Measurements from ENCODE around the gene REXO1. TPM values are rescaled to one million over a fixed set of nuclear protein-coding genes. Genes with fewer than 3 reads are reported as not detected.
"Not testable (repeated sequence)": the region's sequence is repeated elsewhere in the genome, so short reads cannot be mapped to it uniquely, and the experiment has no call there.

Gene REXO1
- total RNA-seq, 1 experiment from 2014 or later: 14.4 TPM

DNA sequence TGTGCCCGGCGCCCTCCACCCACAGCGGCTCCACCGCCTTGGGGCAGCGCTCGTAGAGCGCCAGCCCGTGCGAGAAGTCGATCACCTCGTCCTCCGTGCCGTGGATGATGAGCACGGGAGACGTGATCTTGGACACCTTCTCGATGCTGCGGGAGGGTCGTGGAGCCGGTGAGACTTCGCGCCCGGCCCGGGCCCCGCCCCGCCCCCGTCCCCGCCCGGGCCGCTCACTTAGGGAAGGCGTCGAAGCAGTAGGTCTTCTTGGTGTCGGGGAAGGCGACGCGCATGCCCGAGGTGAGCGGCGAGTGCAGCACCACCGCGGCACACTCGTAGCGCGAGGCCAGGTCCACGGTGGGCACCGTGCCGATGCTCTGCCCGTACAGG lies 29.0 kb upstream of the REXO1 start:
- in situ Hi-C loops (cut with HindIII; ENCODE audit: low pct_unique_long_range_greater_than_20kb, low sequenced_read_pairs); DNase-seq (ENCODE audit: low read depth): not testable (repeated sequence)

GRCh38 chr19:1876496-1877279 lies 28.4 kb upstream of the REXO1 start:
- DNase-seq (ENCODE audit: low read depth); in situ Hi-C loops (cut with HindIII; ENCODE audit: low pct_unique_long_range_greater_than_20kb, low sequenced_read_pairs): not testable (repeated sequence)

DNA sequence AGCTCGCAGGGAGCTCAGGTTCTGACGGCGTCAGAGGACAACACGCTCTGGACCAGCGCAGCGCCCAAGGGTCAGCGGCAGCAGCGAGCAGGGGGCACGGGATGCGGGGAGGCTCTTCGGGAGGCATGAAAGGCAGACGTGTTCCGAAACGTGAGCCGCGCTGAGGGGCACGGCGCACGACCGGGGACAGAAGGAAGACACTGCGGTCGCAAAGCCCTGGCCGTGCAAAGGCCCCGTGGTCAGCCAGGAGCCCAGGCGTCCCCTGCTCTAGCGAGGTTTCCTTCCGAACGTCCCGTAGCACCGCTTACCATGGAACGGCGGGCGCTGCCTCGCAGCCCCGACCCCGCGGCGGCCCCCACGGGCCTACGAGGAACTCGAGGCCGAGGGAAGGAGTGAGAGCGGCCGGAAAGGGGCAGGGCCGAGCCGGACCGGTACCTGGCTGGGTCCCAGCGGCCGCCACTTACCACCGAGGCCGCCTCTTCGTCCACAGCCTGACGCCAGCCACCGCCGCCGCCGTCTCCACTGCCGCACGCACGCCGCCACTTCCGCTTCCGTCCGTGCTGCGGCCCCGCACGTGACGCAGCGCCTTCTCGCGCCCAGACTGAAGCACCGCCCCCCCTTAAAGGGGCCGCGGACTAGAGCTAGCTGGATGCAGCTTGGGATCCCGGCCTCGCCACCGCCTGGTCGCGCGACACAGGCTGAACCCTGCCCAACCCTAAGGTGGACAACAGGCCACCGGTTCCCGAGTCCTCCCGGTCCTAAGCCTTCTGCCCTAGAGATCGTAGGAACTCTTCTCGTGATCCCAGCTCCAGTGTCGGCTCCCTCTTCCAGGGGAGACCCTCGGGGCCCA lies 27.6 kb upstream of the REXO1 start:
- in situ Hi-C loops (cut with HindIII; ENCODE audit: low pct_unique_long_range_greater_than_20kb, low sequenced_read_pairs): no loop called here
- DNase-seq (ENCODE audit: low read depth): peak; percentile 72

- in situ Hi-C loops (cut with HindIII; ENCODE audit: low pct_unique_long_range_greater_than_20kb, low sequenced_read_pairs): not testable (repeated sequence)
Measured at GRCh38 chr19:1875265-1875645, 27.0 kb upstream of the REXO1 start.

GRCh38 chr19:1874554-1875185 lies 26.4 kb upstream of the REXO1 start:
- no peak for DNase-seq (ENCODE audit: low read depth)
- in situ Hi-C loops (cut with HindIII; ENCODE audit: low pct_unique_long_range_greater_than_20kb, low sequenced_read_pairs): no loop called here

More at GRCh38 chr19:1875265-1875645, 27.0 kb upstream of the REXO1 start:
- DNase-seq (ENCODE audit: low read depth): not testable (repeated sequence)

- in situ Hi-C loops (cut with HindIII; ENCODE audit: low pct_unique_long_range_greater_than_20kb, low sequenced_read_pairs): no loop called here
- no peak for DNase-seq (ENCODE audit: low read depth)
Measured at GRCh38 chr19:1873524-1874473, 25.5 kb upstream of the REXO1 start.

GRCh38 chr19:1872807-1873523 lies 24.7 kb upstream of the REXO1 start:
- DNase-seq (ENCODE audit: low read depth): no peak
- in situ Hi-C loops (cut with HindIII; ENCODE audit: low pct_unique_long_range_greater_than_20kb, low sequenced_read_pairs): no loop called here

DNA sequence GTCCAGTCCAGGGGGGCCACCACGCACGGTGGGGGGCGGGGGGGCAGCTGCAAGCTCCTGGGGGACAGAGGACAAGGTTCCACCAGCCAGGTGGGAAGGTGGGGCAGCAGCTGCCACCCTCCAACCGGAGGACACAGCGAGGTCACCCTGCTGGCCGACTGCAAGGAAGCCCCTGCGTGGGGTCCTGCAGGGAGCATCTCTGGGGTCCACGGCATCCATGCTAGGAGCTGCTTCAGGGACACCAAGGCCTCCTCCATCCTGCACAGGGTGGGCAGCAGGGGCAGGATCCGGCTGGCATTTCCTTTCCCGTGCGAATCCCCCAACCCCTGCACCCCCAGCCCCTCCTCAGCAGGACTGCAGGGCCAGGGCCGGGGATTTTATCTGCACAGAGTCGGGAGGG lies 23.3 kb upstream of the REXO1 start:
- no peak for DNase-seq (ENCODE audit: low read depth)
- in situ Hi-C loops (cut with HindIII; ENCODE audit: low pct_unique_long_range_greater_than_20kb, low sequenced_read_pairs): no loop called here

DNA sequence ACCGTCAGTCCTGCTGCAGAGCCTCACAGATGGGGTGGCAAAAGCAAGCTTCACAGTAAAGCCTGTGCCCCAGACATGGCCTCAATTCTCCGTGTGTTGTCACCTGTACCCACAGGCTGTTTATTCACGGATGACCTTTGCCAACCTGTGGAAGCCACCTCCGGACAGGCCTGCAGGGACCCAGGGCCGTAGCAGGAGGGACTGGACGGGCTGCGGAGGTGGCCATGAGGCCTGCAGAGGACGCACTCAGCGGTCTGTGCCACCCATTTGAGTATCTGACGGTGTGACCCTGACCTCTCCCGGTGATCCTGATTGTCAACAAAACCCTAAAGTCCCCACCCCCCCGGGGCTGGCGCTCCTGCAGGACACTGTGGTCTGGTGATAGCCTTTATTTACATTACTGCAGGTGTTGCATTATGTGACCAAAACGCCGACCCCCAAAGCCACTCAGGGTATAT lies 22.9 kb upstream of the REXO1 start:
- no peak for DNase-seq (ENCODE audit: low read depth)
- in situ Hi-C loops (cut with HindIII; ENCODE audit: low pct_unique_long_range_greater_than_20kb, low sequenced_read_pairs): no loop called here

DNA sequence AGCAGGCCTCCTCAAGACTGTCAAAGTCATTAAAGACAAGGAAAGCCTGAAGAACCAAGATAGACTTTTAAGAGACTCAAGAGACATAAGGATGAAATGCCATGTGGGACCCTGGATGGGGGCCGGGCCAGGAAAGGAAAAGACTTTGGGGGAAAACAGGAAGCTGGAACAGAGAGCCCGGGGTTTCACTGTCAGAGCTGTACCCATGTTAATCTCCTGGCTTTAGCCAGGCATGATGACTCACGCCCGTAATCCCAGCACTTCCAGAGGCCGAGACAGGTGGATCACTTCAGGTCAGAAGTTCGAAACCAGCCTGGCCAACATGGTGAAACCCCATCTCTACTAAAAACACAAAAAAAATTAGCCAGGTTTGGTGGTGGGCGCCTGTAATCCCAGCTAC lies 20.7 kb upstream of the REXO1 start:
- in situ Hi-C loops (cut with HindIII; ENCODE audit: low pct_unique_long_range_greater_than_20kb, low sequenced_read_pairs): no loop called here
- DNase-seq (ENCODE audit: low read depth): no peak

- in situ Hi-C loops (cut with HindIII; ENCODE audit: low pct_unique_long_range_greater_than_20kb, low sequenced_read_pairs): no loop called here
- DNase-seq (ENCODE audit: low read depth): no peak
Measured at GRCh38 chr19:1867349-1867724, 19.1 kb upstream of the REXO1 start.

- DNase-seq (ENCODE audit: low read depth): no peak
- in situ Hi-C loops (cut with HindIII; ENCODE audit: low pct_unique_long_range_greater_than_20kb, low sequenced_read_pairs): no loop called here
Measured at GRCh38 chr19:1866693-1867348, 18.5 kb upstream of the REXO1 start.

DNA sequence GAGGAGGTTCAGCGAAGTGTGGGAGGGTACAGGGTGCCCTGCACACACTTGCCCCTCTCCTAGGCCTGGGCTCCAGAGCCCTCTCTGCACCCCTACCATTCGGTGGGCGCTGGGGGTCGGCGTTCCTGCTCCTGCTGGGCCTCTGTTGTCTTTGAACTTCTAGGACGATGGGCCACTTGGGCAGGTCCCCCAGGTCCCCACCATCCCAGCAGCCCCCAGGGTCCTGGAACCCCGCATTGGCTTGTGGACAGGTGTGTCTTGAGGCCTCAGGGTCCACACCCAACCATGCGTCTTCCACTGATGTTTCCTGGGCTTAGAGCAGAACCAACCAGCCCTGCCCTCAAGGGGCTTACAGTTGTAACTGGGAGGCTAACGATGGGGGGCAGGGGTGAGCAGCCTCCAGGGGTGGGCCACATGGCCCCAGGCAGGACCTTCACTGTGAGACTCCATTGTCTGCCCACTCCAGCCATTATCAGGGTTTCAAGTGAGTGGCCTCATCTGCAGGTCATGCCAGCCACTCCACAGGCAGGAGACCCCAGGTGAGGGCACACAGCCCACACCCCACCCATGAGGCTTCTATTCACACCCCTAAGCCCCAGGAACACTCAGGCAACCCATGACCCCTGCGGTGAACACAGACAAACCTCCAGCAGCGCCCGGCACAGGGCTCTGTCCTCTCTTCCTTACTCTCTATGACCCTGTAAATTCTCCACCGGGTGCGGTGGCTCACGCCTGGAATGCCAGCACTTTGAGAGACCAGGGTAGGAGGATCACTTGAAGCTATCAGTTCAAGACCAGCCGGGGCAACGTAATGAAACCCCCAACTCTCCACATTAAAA lies 17.1 kb upstream of the REXO1 start:
- no peak for DNase-seq (ENCODE audit: low read depth)
- in situ Hi-C loops (cut with HindIII; ENCODE audit: low pct_unique_long_range_greater_than_20kb, low sequenced_read_pairs): no loop called here

DNA sequence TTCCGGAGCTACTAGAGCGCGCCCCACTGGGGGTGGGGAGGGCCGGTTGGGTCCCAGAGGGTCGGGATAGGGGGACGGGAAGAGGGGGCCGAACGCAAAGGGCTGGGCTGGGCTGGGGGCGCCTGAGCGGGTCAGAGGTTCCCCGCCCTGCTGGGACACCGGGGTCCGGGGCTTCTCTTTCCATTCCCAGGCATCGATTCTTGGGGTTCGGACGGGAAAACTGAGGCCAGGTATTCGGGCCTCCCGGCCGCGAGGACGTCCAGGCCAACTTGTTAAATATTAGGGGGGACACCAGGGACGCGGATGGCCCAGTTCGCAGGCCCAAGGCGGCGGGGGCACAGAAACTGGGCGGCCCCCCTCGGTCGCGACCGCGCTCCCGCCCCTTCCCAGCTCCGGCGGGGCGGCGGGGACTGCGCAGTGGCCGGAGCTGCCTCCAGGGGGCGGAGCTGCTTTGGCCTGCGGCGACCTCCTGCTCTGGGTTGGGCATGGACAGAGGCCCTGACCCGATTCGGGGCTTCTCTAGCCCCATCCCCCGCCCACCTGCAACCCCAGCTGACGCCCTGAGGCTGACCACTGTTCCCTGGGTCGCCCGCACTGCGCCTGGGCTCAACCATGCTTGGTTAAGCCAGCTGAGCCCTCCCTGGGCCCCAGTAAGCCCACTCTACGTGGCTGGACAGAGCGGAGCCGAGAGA lies 16.3 kb upstream of the REXO1 start:
- peak; percentile 61 for DNase-seq (ENCODE audit: low read depth)

GRCh38 chr19:1863638-1864479 lies 15.6 kb upstream of the REXO1 start:
- in situ Hi-C loops (cut with HindIII; ENCODE audit: low pct_unique_long_range_greater_than_20kb, low sequenced_read_pairs): no loop called here
- DNase-seq (ENCODE audit: low read depth): peak; percentile 80

More for the DNA sequence above, 16.3 kb upstream of the REXO1 start:
- in situ Hi-C loops (cut with HindIII; ENCODE audit: low pct_unique_long_range_greater_than_20kb, low sequenced_read_pairs): no loop called here
